ENCODE measurements around the gene CPEB1.

- TF ChIP-seq CTCF (IDR thresholded peaks at IDR 0.05): no peak
- TF ChIP-seq POLR2A (IDR thresholded peaks at IDR 0.05): no peak
Observed at GRCh38 chr15:82664021-82664420, 16.9 kb upstream of the CPEB1 start.

All from thyroid gland (tissue), 4 donors.